AG09309 (cell line): ENCODE measurements around the gene ZNF783.
A peak's percentile ranks its signal among the peaks of the same experiment; 100 is the strongest.

Source experiments
- DNase-seq: peaks from one replicate; pipeline ENCODE4 v3.0.0-alpha.2; 2010; ENCODE audit warnings: low read depth
- H3K4me3 ChIP-seq: 2 replicates; pipeline ENCODE4 v1.5.1; 2011; ENCODE audit warnings: mild to moderate bottlenecking, low read depth, low read length, moderate library complexity; ENCODE audit not compliant: control insufficient read depth
- CTCF ChIP-seq: IDR thresholded peaks from 2 replicates; pipeline ENCODE4 v1.5.1; 2011; ENCODE audit warnings: mild to moderate bottlenecking, low read depth, low read length, inconsistent platforms; ENCODE audit not compliant: insufficient read depth, control insufficient read depth; ENCODE audit errors: missing control alignments

Gene ZNF783

GRCh38 chr7:149306854-149307253 lies 44.9 kb downstream of the ZNF783 start:
- DNase-seq = no peak
- TF ChIP-seq CTCF = no peak
- no peak overlapping the region for H3K4me3 ChIP-seq

GRCh38 chr7:149307775-149308501 lies 45.9 kb downstream of the ZNF783 start:
- TF ChIP-seq CTCF = no peak
- no peak for DNase-seq
- H3K4me3 ChIP-seq = no peak overlapping the region

GRCh38 chr7:149310113-149310836 lies 48.3 kb downstream of the ZNF783 start:
- peak; percentile 71 for TF ChIP-seq CTCF
- H3K4me3 ChIP-seq = no peak overlapping the region
- peak; percentile 61 for DNase-seq

GRCh38 chr7:149310990-149311573 lies 49.1 kb downstream of the ZNF783 start:
- DNase-seq = no peak
- TF ChIP-seq CTCF = no peak

GRCh38 chr7:149313981-149314380 lies 52.0 kb downstream of the ZNF783 start:
- no peak for TF ChIP-seq CTCF
- no peak overlapping the region for H3K4me3 ChIP-seq
- no peak for DNase-seq

More at GRCh38 chr7:149310990-149311573, 49.1 kb downstream of the ZNF783 start:
- H3K4me3 ChIP-seq = no peak overlapping the region

- TF ChIP-seq CTCF = no peak
- DNase-seq = no peak
- no peak overlapping the region for H3K4me3 ChIP-seq
Observed at GRCh38 chr7:149316606-149317005, 54.6 kb downstream of the ZNF783 start.
